CD4-positive, alpha-beta T cell treated with Interferon alpha-2 for 1 hour (primary cell): Measurements from ENCODE around the gene DTNA.

ENCODE experiments used
- DNase-seq, 2 donors: peaks; one replicate each; pipeline ENCODE4 v3.0.0-alpha.2; 2020 to 2022

Gene DTNA

GRCh38 chr18:34809451-34810072, 99.5 kb downstream of the DTNA start:
- no peak for DNase-seq

GRCh38 chr18:34816183-34816582, 106.1 kb downstream of the DTNA start:
- no peak for DNase-seq

DNA sequence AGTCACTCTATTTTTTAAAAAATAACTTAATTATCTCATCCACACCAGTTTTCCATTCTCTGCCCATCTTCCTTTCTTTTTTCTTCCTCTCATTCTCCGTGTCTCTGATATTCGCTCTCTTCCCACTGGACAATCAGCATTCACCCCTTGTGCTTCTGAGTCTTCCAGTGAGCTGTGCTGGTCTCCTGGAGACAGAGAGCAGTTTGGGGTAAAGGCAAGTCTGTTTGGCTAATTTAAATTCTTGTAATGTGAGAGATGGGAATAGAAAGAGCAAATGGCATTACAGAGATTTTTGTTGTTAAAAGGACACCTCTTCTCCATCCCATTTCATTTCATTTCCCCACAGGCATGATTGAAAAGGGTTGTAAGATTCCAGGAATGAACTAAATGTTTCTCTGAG, 107.5 kb downstream of the DTNA start:
- DNase-seq = no peak

DNA sequence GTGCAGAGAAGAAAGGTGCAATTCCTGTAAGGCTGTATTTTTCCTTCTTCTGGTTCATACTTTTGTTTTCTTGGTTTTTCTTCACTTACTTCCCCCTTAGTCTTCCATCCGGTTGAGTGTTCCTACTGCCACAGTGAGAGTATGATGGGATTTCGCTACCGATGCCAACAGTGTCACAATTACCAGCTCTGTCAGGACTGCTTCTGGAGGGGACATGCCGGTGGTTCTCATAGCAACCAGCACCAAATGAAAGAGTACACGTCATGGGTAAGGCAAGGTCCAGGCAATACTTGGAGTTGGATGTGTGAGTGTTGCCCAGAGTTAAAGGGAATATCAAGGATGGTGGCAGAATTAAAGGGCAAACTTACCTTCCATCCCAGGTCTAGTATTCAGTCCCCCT, 108.0 kb downstream of the DTNA start:
- DNase-seq = no peak

- DNase-seq = no peak
These were observed 110.4 kb downstream of the DTNA start for GRCh38 chr18:34820360-34821065.

DNA sequence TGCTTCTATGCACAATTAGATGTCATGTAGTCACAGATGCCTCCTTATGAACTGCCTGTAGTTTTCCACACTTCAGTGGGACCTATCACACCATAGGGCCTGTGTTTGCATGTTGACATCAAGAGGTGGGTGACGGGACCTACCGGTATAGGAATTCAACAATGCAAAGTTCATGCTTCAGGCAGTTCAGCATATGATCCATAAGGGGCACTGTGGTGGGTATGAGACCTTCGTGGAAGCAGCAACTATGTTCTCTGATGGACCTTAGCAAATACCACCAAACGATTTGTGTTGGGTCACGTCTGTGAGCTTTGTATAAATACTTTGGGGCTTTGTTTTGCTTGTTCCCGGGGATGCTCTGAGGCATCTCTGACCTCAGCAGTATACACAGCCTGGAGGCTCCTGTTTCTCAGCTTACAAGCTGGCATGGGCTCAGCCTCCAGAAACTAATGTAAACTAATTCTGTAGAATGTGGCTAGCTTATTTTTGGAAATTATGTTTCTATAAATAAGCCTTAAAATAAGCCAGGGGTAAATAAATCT, 111.6 kb downstream of the DTNA start:
- no peak for DNase-seq

GRCh38 chr18:34828093-34828492, 118.0 kb downstream of the DTNA start:
- DNase-seq = no peak

- DNase-seq = no peak
These were observed 124.8 kb downstream of the DTNA start for GRCh38 chr18:34834897-34835296.

DNA sequence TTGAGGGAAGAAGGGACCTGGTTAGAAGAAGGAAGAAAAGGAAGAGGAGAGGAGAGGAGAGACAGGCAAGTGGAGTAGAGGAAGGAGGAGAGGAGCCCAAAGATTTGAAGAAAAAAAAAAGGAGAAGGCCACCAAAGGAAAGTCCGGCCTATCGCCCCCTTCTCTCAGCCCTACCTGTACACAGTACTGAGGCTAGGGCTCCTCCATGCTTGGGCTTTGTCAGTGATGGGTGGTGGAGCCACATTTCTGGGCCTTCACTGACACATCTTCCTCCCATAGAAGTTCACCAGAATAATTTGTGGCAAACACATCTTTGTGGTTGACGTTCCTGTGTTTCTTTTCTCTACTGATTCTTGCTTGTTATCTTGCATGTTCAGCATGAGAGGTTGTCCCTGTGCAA, 125.4 kb downstream of the DTNA start:
- DNase-seq = no peak

- DNase-seq = no peak
These were observed 127.7 kb downstream of the DTNA start for GRCh38 chr18:34837769-34838272.

GRCh38 chr18:34838669-34839068, 128.6 kb downstream of the DTNA start:
- no peak for DNase-seq

DNA sequence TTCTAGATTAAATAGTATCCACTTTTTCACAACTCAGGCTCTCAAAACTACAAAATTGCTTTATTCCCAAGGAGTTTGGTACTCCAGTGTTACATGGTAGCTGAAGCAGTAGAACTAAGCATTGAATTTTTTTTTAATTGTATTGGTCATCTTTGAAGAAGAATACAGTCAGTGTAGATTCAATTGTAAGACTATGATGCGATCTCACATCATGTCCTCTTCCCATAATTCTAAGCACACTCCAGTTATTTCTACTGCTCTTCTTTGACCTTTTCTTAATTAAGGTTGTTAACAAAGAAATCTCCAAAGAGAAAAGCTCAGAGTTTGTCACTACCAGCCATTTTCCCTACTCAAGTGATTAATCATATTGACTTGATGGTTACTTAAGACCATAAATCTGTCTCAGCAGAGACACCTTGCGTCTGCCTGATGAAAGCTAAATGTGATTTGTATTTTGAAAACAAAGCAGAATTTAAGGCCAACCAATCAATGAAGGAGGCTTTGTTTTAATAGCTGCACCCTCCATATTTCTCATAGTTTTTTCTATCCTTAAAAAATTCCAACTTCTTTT, 130.2 kb downstream of the DTNA start:
- DNase-seq = no peak

GRCh38 chr18:34841891-34842290, 131.8 kb downstream of the DTNA start:
- no peak for DNase-seq

DNA sequence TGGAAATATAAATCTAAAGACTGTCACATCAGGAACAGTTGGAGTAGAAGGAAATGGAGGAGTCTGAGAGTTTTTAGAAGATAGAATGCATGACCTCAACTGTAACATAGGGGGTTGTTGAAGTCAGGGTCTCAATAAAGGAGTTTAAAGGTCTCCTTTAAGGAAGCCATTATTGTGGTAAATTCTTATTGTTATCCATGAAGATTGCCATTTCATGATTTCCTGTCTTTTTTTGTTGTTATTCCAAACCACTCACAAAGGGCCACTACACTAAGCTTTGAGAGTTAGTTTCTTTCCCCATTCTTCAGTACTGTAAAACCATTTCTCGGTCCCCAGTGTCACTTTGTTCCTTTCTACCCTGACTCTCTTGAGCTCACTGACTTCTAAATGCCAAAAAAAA, 134.0 kb downstream of the DTNA start:
- DNase-seq = no peak

DNA sequence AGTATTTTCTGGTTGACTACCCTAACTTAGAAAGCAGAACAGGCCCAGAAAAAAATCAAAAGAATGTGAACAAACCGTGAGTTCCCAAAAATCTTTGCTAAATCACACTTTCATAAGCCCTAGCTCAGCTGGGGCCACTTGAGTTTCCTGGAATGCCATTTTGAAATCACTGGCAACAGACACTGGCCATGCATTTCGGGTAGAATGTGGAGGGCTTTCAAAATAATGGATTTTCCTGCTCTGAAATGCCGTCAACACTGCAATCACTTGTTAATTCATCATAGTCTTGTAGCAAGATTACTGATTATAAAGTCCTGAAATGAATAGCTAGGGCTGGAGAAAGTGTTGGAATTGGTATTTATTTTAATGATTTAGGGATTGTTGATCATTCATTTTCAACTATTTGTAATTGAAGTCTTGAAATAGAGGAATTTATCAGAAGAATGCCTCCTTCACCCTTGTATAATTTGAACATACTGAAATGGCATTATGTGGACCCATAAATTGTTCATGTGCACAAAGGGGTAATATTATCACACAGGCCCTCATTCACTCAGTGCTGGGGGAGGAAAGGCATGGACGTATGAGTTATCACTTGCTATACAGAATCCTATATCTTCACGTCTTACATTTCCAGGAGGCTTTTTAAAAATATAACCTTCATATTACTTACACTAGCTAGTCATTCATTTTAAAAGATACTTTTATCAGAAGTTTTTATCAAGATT, 134.8 kb downstream of the DTNA start:
- DNase-seq = no peak

DNA sequence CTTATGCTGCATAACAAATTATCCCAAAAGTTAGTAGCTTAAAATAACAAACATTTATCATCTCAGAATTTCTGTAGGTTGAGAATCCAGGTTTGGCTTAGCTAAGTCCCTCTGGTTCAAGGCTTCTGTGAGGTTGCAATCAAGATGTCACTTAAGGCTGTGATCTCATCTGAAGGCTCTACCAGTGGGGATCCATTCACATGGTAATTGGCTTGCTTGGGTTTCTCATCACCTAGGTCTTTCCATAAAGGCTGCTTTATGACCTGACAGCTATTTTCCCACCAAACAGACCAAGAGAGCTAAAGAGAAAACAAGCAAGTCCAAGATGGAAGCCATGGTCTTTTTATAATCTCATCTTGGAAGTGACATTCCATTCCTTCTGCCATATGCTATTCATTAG, 137.3 kb downstream of the DTNA start:
- no peak for DNase-seq

DNA sequence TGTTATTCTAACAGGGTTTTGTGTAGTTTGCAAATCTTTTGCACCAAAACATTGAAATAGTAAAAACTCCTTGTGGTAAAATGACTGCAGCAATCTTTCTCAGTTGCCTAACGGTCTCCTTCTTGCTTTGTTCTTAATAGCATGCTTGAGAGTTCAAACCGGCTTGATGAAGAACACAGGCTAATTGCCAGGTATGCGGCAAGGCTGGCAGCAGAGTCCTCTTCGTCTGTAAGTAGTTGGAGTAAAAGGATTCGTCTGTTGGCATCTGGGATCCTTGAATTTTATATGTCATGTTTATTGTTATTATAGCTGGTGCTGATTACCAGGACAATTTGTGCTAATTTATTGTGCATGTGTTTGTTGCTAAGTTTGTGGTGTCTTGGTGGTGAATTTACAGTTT, 138.1 kb downstream of the DTNA start:
- no peak for DNase-seq

GRCh38 chr18:34848695-34849094, 138.6 kb downstream of the DTNA start:
- DNase-seq = no peak

DNA sequence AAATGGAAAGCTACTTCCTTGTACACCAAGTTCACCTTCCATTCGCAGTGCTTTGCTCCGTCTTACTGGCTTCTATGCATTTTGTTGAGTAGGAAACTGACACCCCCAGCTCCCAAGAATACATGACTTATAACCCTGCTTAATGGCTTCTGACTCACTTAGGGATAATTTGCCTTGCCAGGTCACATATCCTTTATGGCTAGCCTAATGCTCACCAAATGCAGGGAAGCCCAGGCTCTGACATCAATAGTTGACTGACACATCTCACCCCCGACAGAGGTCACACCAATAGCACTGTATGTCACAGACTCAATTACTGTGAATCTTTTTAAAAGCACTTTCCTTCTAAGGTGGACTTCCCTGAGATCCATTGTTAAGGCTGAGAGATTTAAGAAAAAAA, 147.2 kb downstream of the DTNA start:
- no peak for DNase-seq

DNA sequence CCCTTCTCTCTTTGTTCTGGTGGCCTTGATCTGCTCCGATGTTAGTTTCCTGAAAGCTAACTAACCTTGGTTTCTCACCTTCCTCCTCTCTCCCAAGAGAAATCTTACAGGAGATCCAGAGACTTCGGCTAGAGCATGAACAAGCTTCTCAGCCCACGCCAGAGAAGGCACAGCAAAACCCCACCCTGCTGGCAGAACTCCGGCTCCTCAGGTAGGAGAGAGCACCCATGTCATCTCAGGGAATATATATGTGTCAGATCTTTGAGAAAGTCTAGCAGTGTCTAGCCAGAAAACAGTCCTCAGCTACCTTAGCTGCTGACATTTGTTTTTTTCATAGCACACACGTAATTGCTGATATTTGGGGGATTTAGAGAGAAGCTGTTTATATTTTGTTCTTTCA, 148.1 kb downstream of the DTNA start:
- no peak for DNase-seq

DNA sequence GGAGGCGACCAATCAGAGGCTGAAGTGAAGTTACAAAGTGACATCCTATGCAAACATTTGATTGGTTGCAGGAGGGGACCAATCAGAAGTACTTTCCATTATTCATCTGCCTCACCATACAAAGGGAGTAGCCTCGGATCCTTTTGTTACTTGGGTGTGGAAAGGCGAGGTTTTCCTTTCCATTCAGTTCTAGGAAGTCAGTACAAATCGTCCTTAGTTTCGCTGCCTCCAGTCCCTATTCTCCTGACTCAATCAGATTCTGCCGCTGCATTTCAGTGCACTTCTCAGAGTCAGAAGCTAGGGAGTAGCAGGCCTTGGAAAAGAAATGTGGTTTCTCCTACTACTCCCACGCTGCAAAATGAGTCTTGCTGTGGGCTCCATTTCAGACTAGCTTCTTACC, 149.4 kb downstream of the DTNA start:
- DNase-seq = no peak

- no peak for DNase-seq
These were observed 152.5 kb downstream of the DTNA start for GRCh38 chr18:34862561-34862960.

DNA sequence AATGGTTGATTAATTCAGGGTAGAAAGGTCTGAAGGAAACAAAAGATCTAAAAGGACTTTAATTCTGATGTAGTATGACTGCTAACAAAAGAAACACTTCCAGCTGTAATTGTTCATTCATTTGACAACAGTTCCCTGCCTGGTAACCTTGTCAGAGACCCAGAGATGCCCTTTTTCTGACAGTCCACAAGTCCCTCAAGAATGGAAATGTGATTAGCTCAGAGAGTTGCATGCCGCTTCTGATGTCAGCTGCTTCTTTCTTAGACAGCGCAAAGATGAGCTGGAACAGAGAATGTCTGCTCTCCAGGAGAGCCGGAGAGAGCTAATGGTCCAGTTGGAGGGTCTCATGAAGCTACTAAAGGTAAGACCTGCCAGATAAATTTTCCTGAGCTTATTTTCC, 153.6 kb downstream of the DTNA start:
- no peak for DNase-seq
